HG02798 (cell line): ENCODE data around the gene DUSP22.
"Not testable (repeated sequence)": the region's sequence is repeated elsewhere in the genome, so short reads cannot be mapped to it uniquely, and the experiment has no call there.

ENCODE experiments used
- ATAC-seq: cut with Tn5 transposase; IDR thresholded peaks from one replicate; pipeline ENCODE4 v1.9.1; 2021; ENCODE audit warnings: mild to moderate bottlenecking; ENCODE audit not compliant: unreplicated experiment, poor library complexity

The DUSP22 gene

GRCh38 chr6:359261-360035 is 67.2 kb downstream of the DUSP22 start:
- no peak for ATAC-seq

GRCh38 chr6:360349-360748 is 68.1 kb downstream of the DUSP22 start:
- ATAC-seq = no peak

GRCh38 chr6:360764-361373 is 68.6 kb downstream of the DUSP22 start:
- no peak for ATAC-seq

- ATAC-seq = no peak
These were observed 69.3 kb downstream of the DUSP22 start for GRCh38 chr6:361411-362132.

GRCh38 chr6:362231-362923 is 70.1 kb downstream of the DUSP22 start:
- ATAC-seq = no peak

- ATAC-seq = no peak
These were observed 70.6 kb downstream of the DUSP22 start for GRCh38 chr6:362924-363249.

- ATAC-seq = no peak
These were observed 71.0 kb downstream of the DUSP22 start for GRCh38 chr6:363291-363690.

GRCh38 chr6:363909-364308 is 71.6 kb downstream of the DUSP22 start:
- ATAC-seq = no peak

- ATAC-seq = peak; percentile 67
These were observed 72.6 kb downstream of the DUSP22 start for GRCh38 chr6:364609-365540.

- no peak for ATAC-seq
These were observed 73.5 kb downstream of the DUSP22 start for GRCh38 chr6:365835-366234.

GRCh38 chr6:366389-367297 is 74.4 kb downstream of the DUSP22 start:
- no peak for ATAC-seq

GRCh38 chr6:367298-367794 is 75.1 kb downstream of the DUSP22 start:
- no peak for ATAC-seq

- no peak for ATAC-seq
These were observed 75.8 kb downstream of the DUSP22 start for GRCh38 chr6:367891-368630.

- ATAC-seq = no peak
These were observed 77.5 kb downstream of the DUSP22 start for GRCh38 chr6:369559-370431.

- ATAC-seq = no peak
These were observed 78.3 kb downstream of the DUSP22 start for GRCh38 chr6:370555-370954.

- not testable (repeated sequence) for ATAC-seq
These were observed 79.6 kb downstream of the DUSP22 start for GRCh38 chr6:371851-372250.

GRCh38 chr6:372336-372911 is 80.1 kb downstream of the DUSP22 start:
- no peak for ATAC-seq
